Caco-2 (cell line): ENCODE measurements around the gene SIGLEC5. TPM values are rescaled to one million over a fixed set of nuclear protein-coding genes. Genes with fewer than 3 reads are reported as not detected.

ENCODE experiments used
- BruUV-seq: library from RNA; stranded (reverse); fragments of 400-500 nt; replicated peaks from 2 replicates; lab custom pipeline; 2021; lab: Mats Ljungman, UMichigan
- CTCF ChIA-PET: fragments of 300-600 bp; sonication (Branson Sonifier 250); formaldehyde crosslinking; loops from one replicate; lab custom pipeline; 2022; ENCODE audit warnings: antibody characterized with exemption; lab: Charles Lee
- POLR2A ChIA-PET: fragments of 300-600 bp; sonication (Branson Sonifier 250); formaldehyde crosslinking; loops from one replicate; lab custom pipeline; 2022; ENCODE audit warnings: antibody characterized with exemption; lab: Charles Lee
- DNase-seq, 2 experiments: peaks; one replicate each; pipeline versions ENCODE4 v3.0.0 to v3.0.0-alpha.2; 2020 to 2022
- H3K27me3 ChIP-seq: replicated peaks from 2 replicates; pipeline ENCODE4 v1.6.0; 2011; ENCODE audit warnings: low read length; ENCODE audit not compliant: control insufficient read depth, insufficient read depth
- H3K36me3 ChIP-seq: 2 replicates; pipeline ENCODE4 v1.5.1; 2011; ENCODE audit warnings: low read length; ENCODE audit not compliant: control insufficient read depth, insufficient read depth
- H3K4me1 ChIP-seq: fragments of 250-450 bp; sonication (Bioruptor Pico); 2 replicates; pipeline ENCODE4 v1.5.1; 2020; ENCODE audit warnings: mild to moderate bottlenecking
- H3K4me3 ChIP-seq: 2 replicates; pipeline ENCODE4 v1.5.1; 2011; ENCODE audit warnings: low read depth, mild to moderate bottlenecking, control low read depth, low read length
- H3K9me3 ChIP-seq: fragments of 250-450 bp; sonication (Bioruptor Pico); 2 replicates; pipeline ENCODE4 v1.5.1; 2020; ENCODE audit warnings: mild to moderate bottlenecking, moderate library complexity
- H3K27ac Mint-ChIP-seq: one replicate; pipeline ENCODE4 v1.8.0; 2022; ENCODE audit warnings: mixed read lengths; ENCODE audit not compliant: unreplicated experiment
- H3K27me3 Mint-ChIP-seq: one replicate; pipeline ENCODE4 v1.8.0; 2022; ENCODE audit warnings: mixed read lengths; ENCODE audit not compliant: insufficient read depth, unreplicated experiment
- H3K36me3 Mint-ChIP-seq: one replicate; pipeline ENCODE4 v1.8.0; 2022; ENCODE audit warnings: mild to moderate bottlenecking, mixed read lengths; ENCODE audit not compliant: insufficient read depth, unreplicated experiment
- H3K4me1 Mint-ChIP-seq: one replicate; pipeline ENCODE4 v1.8.0; 2022; ENCODE audit warnings: low read depth, mixed read lengths; ENCODE audit not compliant: unreplicated experiment
- H3K4me3 Mint-ChIP-seq: one replicate; pipeline ENCODE4 v1.8.0; 2022; ENCODE audit warnings: mild to moderate bottlenecking, moderate library complexity, mixed read lengths; ENCODE audit not compliant: unreplicated experiment
- H3K9me3 Mint-ChIP-seq: one replicate; pipeline ENCODE4 v1.8.0; 2022; ENCODE audit warnings: mixed read lengths; ENCODE audit not compliant: unreplicated experiment
- CTCF ChIP-seq, 2 experiments: fragments of 200-600 bp in 1 of 2; IDR thresholded peaks; 1 replicate in 1 of 2; 2 replicates in 1 of 2; pipeline versions ENCODE4 v1.5.1 to v1.8.0; 2011 to 2022; ENCODE audit warnings: antibody characterized with exemption in 1 of 2, control low read depth in 1 of 2, inconsistent platforms in 1 of 2, low read depth in 1 of 2, low read length in 1 of 2, mild to moderate bottlenecking in 1 of 2, moderate library complexity in 1 of 2; ENCODE audit not compliant: insufficient read depth in 1 of 2, severe bottlenecking in 1 of 2, unreplicated experiment in 1 of 2
- intact Hi-C: fragments of 100-400 bp; cut with micrococcal nuclease; formaldehyde crosslinking; loops from one replicate; pipeline ENCODE4 v1.10.0; 2022; ENCODE audit not compliant: unreplicated experiment
- total RNA-seq: library from RNA; stranded (reverse); gene quantifications from 2 replicates; pipeline ENCODE4 v1.2.3, GENCODE V29; 2022

The SIGLEC5 gene
- total RNA-seq, 1 experiment from 2014 or later = not detected

- CTCF ChIA-PET = no interaction called here
- Mint-ChIP-seq H3K4me1 (peaks cover 14% of the 10 kb centered on the region), H3K27ac (no peak overlapping the region), H3K27me3 (no peaks in the 10 kb centered on the region), H3K36me3 (peaks cover 25% of the 10 kb centered on the region), H3K9me3 (peaks cover 28% of the 10 kb centered on the region), H3K4me3 (no peak overlapping the region)
- TF ChIP-seq CTCF (IDR thresholded peaks at IDR 0.05; ENCODE audit: insufficient read depth in 1 of 2, low read depth in 1 of 2, low read length in 1 of 2, severe bottlenecking in 1 of 2, unreplicated experiment in 1 of 2) = no peak
- Histone ChIP-seq H3K4me3 (no peak overlapping the region), H3K27me3 (no peaks in the 10 kb centered on the region), H3K4me1 (peaks cover 14% of the 10 kb centered on the region), H3K9me3 (peaks cover 30% of the 10 kb centered on the region), H3K36me3 (peaks cover 2% of the 10 kb centered on the region)
- BruUV-seq = no TSS peak
- POLR2A ChIA-PET = no interaction called here
- DNase-seq = no peak
- intact Hi-C loops = no loop called here
Measured at GRCh38 chr19:51590441-51590840, 39.8 kb downstream of the SIGLEC5 start.

- Mint-ChIP-seq H3K9me3 (peaks cover 37% of the 10 kb centered on the region), H3K36me3 (peaks cover 25% of the 10 kb centered on the region), H3K4me3 (no peak overlapping the region), H3K27me3 (no peaks in the 10 kb centered on the region), H3K4me1 (peaks cover 14% of the 10 kb centered on the region), H3K27ac (no peak overlapping the region)
- Histone ChIP-seq H3K27me3 (no peaks in the 10 kb centered on the region), H3K9me3 (peaks cover 30% of the 10 kb centered on the region), H3K4me1 (peaks cover 14% of the 10 kb centered on the region), H3K36me3 (peaks cover 2% of the 10 kb centered on the region), H3K4me3 (no peak overlapping the region)
- ChIA-PET CTCF (no interaction called here), POLR2A (no interaction called here)
- no TSS peak for BruUV-seq
- no peak for TF ChIP-seq CTCF (IDR thresholded peaks at IDR 0.05; ENCODE audit: insufficient read depth in 1 of 2, low read depth in 1 of 2, low read length in 1 of 2, severe bottlenecking in 1 of 2, unreplicated experiment in 1 of 2)
- intact Hi-C loops = no loop called here
- no peak for DNase-seq
Measured at GRCh38 chr19:51589511-51589910, 40.7 kb downstream of the SIGLEC5 start.

DNA sequence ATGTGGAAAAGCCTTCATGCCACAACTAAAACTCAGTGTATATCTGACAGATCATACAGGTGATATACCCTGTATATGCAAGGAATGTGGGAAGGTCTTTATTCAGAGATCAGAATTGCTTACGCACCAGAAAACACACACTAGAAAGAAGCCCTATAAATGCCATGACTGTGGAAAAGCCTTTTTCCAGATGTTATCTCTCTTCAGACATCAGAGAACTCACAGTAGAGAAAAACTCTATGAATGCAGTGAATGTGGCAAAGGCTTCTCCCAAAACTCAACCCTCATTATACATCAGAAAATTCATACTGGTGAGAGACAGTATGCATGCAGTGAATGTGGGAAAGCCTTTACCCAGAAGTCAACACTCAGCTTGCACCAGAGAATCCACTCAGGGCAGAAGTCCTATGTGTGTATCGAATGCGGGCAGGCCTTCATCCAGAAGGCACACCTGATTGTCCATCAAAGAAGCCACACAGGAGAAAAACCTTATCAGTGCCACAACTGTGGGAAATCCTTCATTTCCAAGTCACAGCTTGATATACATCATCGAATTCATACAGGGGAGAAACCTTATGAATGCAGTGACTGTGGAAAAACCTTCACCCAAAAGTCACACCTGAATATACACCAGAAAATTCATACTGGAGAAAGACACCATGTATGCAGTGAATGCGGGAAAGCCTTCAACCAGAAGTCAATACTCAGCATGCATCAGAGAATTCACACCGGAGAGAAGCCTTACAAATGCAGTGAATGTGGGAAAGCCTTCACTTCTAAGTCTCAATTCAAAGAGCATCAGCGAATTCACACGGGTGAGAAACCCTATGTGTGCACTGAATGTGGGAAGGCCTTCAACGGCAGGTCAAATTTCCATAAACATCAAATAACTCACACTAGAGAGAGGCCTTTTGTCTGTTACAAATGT lies 42.7 kb downstream of the SIGLEC5 start:
- peaks cover 6% of the 10 kb centered on the region for H3K4me1 ChIP-seq
- intact Hi-C loops = no loop called here
- peaks cover 30% of the 10 kb centered on the region for H3K9me3 ChIP-seq
- H3K4me1 Mint-ChIP-seq = peaks cover 3% of the 10 kb centered on the region
- BruUV-seq = no TSS peak
- POLR2A ChIA-PET = no interaction called here
- no peak overlapping the region for H3K4me3 ChIP-seq
- no peak overlapping the region for H3K4me3 Mint-ChIP-seq
- CTCF ChIA-PET = no interaction called here
- H3K9me3 Mint-ChIP-seq = peaks cover 54% of the 10 kb centered on the region
- no peak for TF ChIP-seq CTCF (IDR thresholded peaks at IDR 0.05; ENCODE audit: insufficient read depth in 1 of 2, low read depth in 1 of 2, low read length in 1 of 2, severe bottlenecking in 1 of 2, unreplicated experiment in 1 of 2)
- peaks cover 2% of the 10 kb centered on the region for H3K36me3 ChIP-seq
- no peak for DNase-seq
- H3K27ac Mint-ChIP-seq = no peak overlapping the region
- H3K36me3 Mint-ChIP-seq = peaks cover 34% of the 10 kb centered on the region
- H3K27me3 Mint-ChIP-seq = no peaks in the 10 kb centered on the region
- H3K27me3 ChIP-seq = no peaks in the 10 kb centered on the region
